ENCODE results near the gene B3GALT5.

- no peak for TF ChIP-seq POLR2A (IDR thresholded peaks at IDR 0.05)
- TF ChIP-seq CTCF (IDR thresholded peaks at IDR 0.05 in 8 of 11, conservative IDR thresholded peaks at IDR 0.05 in 3 of 11), result no peak
These were observed 54.7 kb downstream of the B3GALT5 start for GRCh38 chr21:39667353-39667891.

All from spleen (tissue), 7 donors.